ENCODE results near the gene TRAPPC3L. TPM values are rescaled to one million over a fixed set of nuclear protein-coding genes. Genes with fewer than 3 reads are reported as not detected.

The TRAPPC3L gene
- total RNA-seq, 1 donor = 0.45 TPM

DNA sequence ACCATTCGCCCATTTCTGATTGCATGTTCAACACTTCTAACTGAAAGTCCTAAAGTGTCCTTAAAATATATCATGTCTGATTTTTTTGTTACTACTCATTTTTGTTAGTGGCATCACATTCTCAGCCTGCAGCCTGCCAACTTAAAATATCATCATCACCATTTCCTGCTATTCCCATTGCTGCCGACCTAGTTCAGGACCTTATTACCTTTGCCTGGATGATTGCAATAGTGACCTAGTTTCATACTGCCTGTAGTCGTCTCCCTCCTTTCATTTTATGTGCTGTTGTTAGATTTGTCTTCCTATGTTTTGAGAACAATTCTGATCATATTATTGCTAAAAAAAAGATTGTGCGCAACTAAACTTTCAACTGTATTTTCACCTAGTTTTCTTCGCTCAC, 32.0 kb upstream of the TRAPPC3L start:
- no peak for TF ChIP-seq CTCF (IDR thresholded peaks at IDR 0.05; ENCODE audit: insufficient read depth, low read length)
- H3K4me3 ChIP-seq (ENCODE audit: low read depth, low read length) = no peak overlapping the region
- no peak for DNase-seq (ENCODE audit: low read depth)

DNA sequence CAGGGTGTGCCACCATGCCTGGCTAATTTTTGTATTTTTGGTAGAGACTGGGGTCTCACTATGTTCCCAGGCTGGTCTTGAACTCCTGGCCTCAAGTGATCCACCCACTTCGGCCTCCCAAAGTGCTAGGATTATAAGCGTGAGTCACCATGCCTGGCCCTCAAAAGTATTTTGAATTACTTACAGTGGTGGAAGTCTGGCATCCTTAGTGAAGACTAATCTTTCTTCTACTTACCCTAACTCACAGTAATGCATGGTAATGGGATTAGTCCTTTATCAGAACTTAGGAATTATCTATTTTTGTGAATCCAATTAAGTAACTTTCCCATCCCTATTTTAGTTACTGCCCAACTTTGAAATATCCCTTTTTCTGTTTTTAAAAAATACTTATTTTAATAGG, 29.7 kb upstream of the TRAPPC3L start:
- no peak overlapping the region for H3K4me3 ChIP-seq (ENCODE audit: low read depth, low read length)
- no peak for TF ChIP-seq CTCF (IDR thresholded peaks at IDR 0.05; ENCODE audit: insufficient read depth, low read length)
- no peak for DNase-seq (ENCODE audit: low read depth)

GRCh38 chr6:116572162-116572561, 26.7 kb upstream of the TRAPPC3L start:
- DNase-seq (ENCODE audit: low read depth) = peak; percentile 47
- peak overlapping the region; percentile 98 for H3K4me3 ChIP-seq (ENCODE audit: low read depth, low read length)
- TF ChIP-seq CTCF (IDR thresholded peaks at IDR 0.05; ENCODE audit: insufficient read depth, low read length) = no peak

DNA sequence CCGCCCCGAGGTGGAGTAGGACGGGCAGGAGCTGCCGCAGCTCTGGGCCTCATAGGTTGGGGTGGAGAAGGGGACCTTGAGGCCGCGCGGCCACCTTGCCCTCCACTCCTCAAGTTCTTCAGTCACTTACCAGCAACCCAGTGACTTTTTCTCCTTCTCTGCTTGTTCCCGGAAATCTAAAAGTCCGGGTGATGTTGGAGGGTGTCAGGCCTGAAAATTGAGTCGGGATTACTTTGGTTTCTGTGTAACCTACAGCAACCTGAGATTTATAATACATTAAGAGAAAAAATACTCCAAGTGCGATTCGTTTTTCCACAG, 26.2 kb upstream of the TRAPPC3L start:
- no peak for DNase-seq (ENCODE audit: low read depth)
- TF ChIP-seq CTCF (IDR thresholded peaks at IDR 0.05; ENCODE audit: insufficient read depth, low read length) = no peak
- H3K4me3 ChIP-seq (ENCODE audit: low read depth, low read length) = peak overlapping the region; percentile 98

- peak within 1 kb of the TSS; percentile 98 for H3K4me3 ChIP-seq (ENCODE audit: low read depth, low read length)
- peak; percentile 99 for DNase-seq (ENCODE audit: low read depth)
- TF ChIP-seq CTCF (IDR thresholded peaks at IDR 0.05; ENCODE audit: insufficient read depth, low read length) = no peak
Measured at GRCh38 chr6:116570856-116571682, 25.6 kb upstream of the TRAPPC3L start, which contains the start of gene RWDD1. Gene RWDD1 (plus strand): TSS chr6:116571504. CDS start chr6:116571583, 79 bp downstream.

- DNase-seq (ENCODE audit: low read depth) = no peak
- no peak for TF ChIP-seq CTCF (IDR thresholded peaks at IDR 0.05; ENCODE audit: insufficient read depth, low read length)
- H3K4me3 ChIP-seq (ENCODE audit: low read depth, low read length) = no peak overlapping the region
Measured at GRCh38 chr6:116568821-116569755, 23.6 kb upstream of the TRAPPC3L start.

Measured in fibroblast of the aortic adventitia (primary cell).